Pancreas (tissue), 10 donors: ENCODE results near the gene ESPN. TPM values are rescaled to one million over a fixed set of nuclear protein-coding genes. Genes with fewer than 3 reads are reported as not detected.

Source experiments
- ATAC-seq, 4 donors: fragments of 200-7000 bp; cut with Tn5 transposase; one replicate each; pipeline versions ENCODE4 v1.8.0 to v1.9.1; 2020; ENCODE audit warnings: mild to moderate bottlenecking in 4 of 4, moderate library complexity in 4 of 4
- DNase-seq, 6 donors: peaks; one replicate each; pipeline ENCODE4 v3.0.0-alpha.2; 2020
- FAIRE-seq: peaks from 2 replicates; lab custom pipeline; 2012; peaks lifted over from hg19 to GRCh38; lab: Jason Lieb, UNC
- H3K27ac ChIP-seq, 4 donors: fragments of 200-600 bp; sonication (generic); 1 replicate in 3 of 4; 2 replicates in 1 of 4; pipeline versions ENCODE4 v1.5.0 to v1.8.0; 2020
- H3K27me3 ChIP-seq, 4 donors: fragments of 200-600 bp; one replicate each; pipeline ENCODE4 v1.8.0; 2021
- H3K36me3 ChIP-seq, 3 donors: fragments of 200-600 bp; sonication (generic) in 1 of 3; one replicate each; pipeline versions ENCODE4 v1.5.0 to v1.8.0; 2020 to 2021
- H3K4me1 ChIP-seq, 3 donors: fragments of 200-600 bp; one replicate each; pipeline ENCODE4 v1.8.0; 2021
- H3K4me3 ChIP-seq, 4 donors: fragments of 200-600 bp; sonication (generic) in 2 of 4; one replicate each; pipeline versions ENCODE4 v1.5.0 to v1.8.0; 2020 to 2021
- H3K9me3 ChIP-seq, 4 donors: fragments of 200-600 bp; one replicate each; pipeline ENCODE4 v1.8.0; 2021
- WGBS, 2 donors: extraction: QIAGEN DNeasy Blood & Tissue Kit; methylation state at CpG; one replicate each; pipeline ENCODE4 v1.1.7; 2013; 5-methylcytosine and 5-hydroxymethylcytosine counted together
- intact Hi-C, 3 donors: fragments of 100-400 bp; cut with DNase I; formaldehyde crosslinking; loops; one replicate each; pipeline versions ENCODE4 v1.11.1 to v1.14.2; 2022
- polyA plus RNA-seq, 2 donors: library from polyadenylated mRNA; stranded (reverse); fragments of 200-250 nt; gene quantifications; one replicate each; pipeline ENCODE4 v1.2.3, GENCODE V29; 2013
- total RNA-seq, 6 donors: library from RNA; stranded (reverse); fragmentation: NEBNext Ultra II Directional in 4 of 6; extraction: Animal tissue kit (Norgen Biotek cat#: 25700) in 4 of 6; gene quantifications; one replicate each; pipeline versions ENCODE4 v1.2.1 to v1.2.4, GENCODE V29; 2021 to 2023
- TF ChIP-seq, protein P1 (sequence below), 4 donors: fragments of 200-600 bp; sonication (generic) in 3 of 4; IDR thresholded peaks; one replicate each; pipeline versions ENCODE4 v1.5.0 to v1.8.0; 2021; ENCODE audit warnings: antibody characterized with exemption in 4 of 4
- donor health status: healthy with polysubstance abuse.
- donor health status: DM: no; HTN: no; CAD: no; lungs with moderate emphysema.
- donor health status: DM: no; HTN: no; CAD: no.
- donor health status: control.
- donor health status: control.
- donor health status: Bipolar disorder and iron deficiency.
- donor health status: DM: yes; HTN: yes; CAD: no.
- donor health status: DM: no; HTN: no; CAD: no.
- donor health status: DM: no; HTN: no; CAD: no.
- donor health status: DM: yes; HTN: yes; CAD: no.

The ESPN gene
- total and polyA plus RNA-seq, 8 donors, result 0.28 to 2.5 (median 0.68) TPM

DNA sequence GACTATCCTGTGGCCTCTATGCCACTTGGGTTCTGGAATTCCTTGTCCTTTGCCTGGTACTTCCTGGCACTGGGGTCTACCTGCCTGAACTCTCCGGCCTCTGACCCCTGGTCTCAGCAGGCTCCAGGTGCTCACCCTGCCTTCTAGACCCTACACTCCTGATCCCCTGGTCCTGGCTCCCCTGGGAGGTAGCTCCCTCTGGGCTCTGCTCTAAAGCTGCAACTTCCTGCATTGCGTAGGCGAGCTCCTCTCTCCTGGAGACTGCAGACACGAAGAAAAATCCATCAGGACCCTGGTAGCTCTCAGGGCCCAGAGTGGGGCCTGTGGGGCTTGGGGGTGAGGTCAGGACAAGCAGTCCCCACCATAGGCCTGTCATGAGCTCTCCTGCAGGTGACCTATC, 74.7 kb downstream of the ESPN start:
- no peak for FAIRE-seq
- Histone ChIP-seq H3K4me3 (no peak overlapping the region), H3K27me3 (no peaks in the 10 kb centered on the region), H3K27ac (no peak overlapping the region), H3K4me1 (no peaks in the 10 kb centered on the region), H3K36me3 (no peaks in the 10 kb centered on the region), H3K9me3 (no peaks in the 10 kb centered on the region)
- DNase-seq, result peak in 2 of 6 donors; percentile 44 to 49
- no peak for ATAC-seq
- WGBS, 2 donors, result 89 to 91% methylated on average over 4 of the region's 4 CpGs
- TF ChIP-seq, protein P1, sequence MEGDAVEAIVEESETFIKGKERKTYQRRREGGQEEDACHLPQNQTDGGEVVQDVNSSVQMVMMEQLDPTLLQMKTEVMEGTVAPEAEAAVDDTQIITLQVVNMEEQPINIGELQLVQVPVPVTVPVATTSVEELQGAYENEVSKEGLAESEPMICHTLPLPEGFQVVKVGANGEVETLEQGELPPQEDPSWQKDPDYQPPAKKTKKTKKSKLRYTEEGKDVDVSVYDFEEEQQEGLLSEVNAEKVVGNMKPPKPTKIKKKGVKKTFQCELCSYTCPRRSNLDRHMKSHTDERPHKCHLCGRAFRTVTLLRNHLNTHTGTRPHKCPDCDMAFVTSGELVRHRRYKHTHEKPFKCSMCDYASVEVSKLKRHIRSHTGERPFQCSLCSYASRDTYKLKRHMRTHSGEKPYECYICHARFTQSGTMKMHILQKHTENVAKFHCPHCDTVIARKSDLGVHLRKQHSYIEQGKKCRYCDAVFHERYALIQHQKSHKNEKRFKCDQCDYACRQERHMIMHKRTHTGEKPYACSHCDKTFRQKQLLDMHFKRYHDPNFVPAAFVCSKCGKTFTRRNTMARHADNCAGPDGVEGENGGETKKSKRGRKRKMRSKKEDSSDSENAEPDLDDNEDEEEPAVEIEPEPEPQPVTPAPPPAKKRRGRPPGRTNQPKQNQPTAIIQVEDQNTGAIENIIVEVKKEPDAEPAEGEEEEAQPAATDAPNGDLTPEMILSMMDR (IDR thresholded peaks at IDR 0.05), result no peak
- intact Hi-C loops, result no loop called here

DNA sequence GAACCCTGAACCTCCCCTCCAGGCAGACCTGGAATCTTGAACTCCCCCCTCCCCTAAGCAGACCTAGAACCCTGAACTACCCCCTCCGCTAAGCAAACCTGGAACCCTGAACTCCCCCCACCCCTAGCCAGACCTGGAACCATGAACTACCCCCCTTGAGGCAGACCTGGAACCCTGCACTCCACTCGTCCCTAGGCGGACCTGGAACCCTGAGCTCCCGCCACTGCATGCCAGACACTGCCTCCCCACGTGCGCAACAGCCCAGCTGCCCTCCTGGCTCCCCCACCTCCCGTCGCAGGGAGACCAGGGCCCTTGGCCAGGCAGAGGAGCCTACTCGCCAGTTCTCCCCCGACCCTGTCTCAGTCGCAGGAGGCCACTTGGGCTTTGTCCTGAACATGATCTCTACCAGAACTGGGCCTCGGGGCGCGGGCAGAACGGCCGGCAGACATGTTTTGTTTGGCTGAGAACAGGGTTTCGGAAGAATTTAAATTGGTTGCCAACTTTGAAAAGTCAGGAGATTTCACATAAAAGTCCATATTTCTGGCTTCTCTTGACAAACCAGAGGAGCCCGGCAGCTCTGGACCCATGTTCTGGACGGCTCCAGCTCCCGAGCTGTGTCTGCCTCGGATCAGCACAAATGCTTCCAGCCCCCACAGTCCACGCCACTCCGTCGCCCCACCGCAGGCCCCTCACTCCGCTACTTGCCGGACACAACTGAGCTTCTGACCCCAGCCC, 76.1 kb downstream of the ESPN start:
- no peak overlapping the region for H3K27ac ChIP-seq

GRCh38 chr1:6501279-6501813, 76.8 kb downstream of the ESPN start:
- H3K9me3 ChIP-seq, result no peaks in the 10 kb centered on the region
- WGBS, 2 donors, result 70 to 78% methylated on average over 10 of the region's 10 CpGs
- no peak overlapping the region for H3K4me3 ChIP-seq
- no peaks in the 10 kb centered on the region for H3K27me3 ChIP-seq
- ATAC-seq, result no peak
- H3K4me1 ChIP-seq, result no peaks in the 10 kb centered on the region
- TF ChIP-seq, protein P1 (IDR thresholded peaks at IDR 0.05), result no peak
- no peak overlapping the region for H3K27ac ChIP-seq
- FAIRE-seq, result no peak
- intact Hi-C loops, result no loop called here
- H3K36me3 ChIP-seq, result no peaks in the 10 kb centered on the region
- no peak for DNase-seq

More for the DNA sequence above, 76.1 kb downstream of the ESPN start:
- FAIRE-seq, result no peak
- no peaks in the 10 kb centered on the region for H3K36me3 ChIP-seq
- DNase-seq, result peak in 1 of 6 donors; percentile 56
- no peaks in the 10 kb centered on the region for H3K9me3 ChIP-seq
- intact Hi-C loops, result no loop called here
- H3K4me1 ChIP-seq, result no peaks in the 10 kb centered on the region
- no peak for ATAC-seq
- no peak overlapping the region for H3K4me3 ChIP-seq
- TF ChIP-seq, protein P1 (IDR thresholded peaks at IDR 0.05), result no peak
- WGBS, 2 donors, result 75 to 86% methylated on average over 27 of the region's 27 CpGs
- H3K27me3 ChIP-seq, result no peaks in the 10 kb centered on the region

DNA sequence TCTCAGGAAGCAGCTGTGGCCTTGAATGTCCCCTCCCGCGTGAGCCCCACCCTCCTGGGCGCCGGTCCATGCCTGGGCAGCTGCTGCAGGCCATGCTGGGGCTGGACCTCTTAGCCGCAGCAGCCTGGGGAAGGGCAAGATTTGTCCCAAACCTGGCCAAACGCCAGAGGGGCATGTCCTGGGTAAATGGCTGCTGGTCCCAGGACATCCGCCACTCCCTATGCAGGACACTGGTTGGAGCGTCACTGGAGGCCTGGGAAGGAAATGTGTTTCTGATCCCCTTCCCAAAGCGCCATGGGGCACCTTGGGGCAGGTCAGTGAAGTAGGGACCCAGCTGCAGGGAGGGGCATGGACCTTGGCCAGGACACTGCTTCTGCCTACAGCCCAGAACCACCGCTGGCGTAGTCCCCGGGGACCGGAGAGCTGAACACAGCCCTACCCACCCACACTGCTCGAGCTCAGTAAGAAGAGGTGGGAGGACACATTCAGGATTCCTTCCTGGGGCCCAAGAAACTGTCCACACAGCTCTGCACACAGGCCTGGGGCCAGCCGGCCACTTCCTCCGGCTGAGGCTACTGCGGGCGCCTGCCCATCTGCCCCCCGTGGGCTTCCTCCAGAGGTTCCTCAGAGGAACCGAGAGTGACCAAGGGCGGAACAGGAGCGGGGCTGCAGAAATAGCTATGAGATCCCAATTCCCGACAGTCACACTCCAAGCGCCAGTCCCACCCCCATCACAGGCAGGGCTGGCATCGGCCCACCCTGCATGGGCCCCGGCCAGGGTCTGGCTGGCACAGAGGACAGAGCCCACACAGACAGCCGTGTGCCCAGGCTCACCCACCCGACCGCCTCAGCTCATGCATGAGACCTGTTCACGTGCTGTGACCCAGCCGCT, 77.7 kb downstream of the ESPN start:
- peak in 2 of 4 donors; percentile 18 to 40 for ATAC-seq
- 64 to 70% methylated on average over 31 of the region's 31 CpGs for WGBS, 2 donors
- TF ChIP-seq, protein P1 (IDR thresholded peaks at IDR 0.05), result no peak
- Histone ChIP-seq H3K27ac (no peak overlapping the region), H3K9me3 (no peaks in the 10 kb centered on the region), H3K36me3 (no peaks in the 10 kb centered on the region), H3K4me3 (no peak overlapping the region), H3K4me1 (no peaks in the 10 kb centered on the region), H3K27me3 (no peaks in the 10 kb centered on the region)
- FAIRE-seq, result no peak
- peak in 1 of 6 donors; percentile 53 for DNase-seq
- intact Hi-C loops, result no loop called here
